Measurements from ENCODE around the gene NFKBIZ. TPM values are rescaled to one million over a fixed set of nuclear protein-coding genes. Genes with fewer than 3 reads are reported as not detected.

The NFKBIZ gene
- total and polyA plus RNA-seq, 9 of the 15 experiments (the other 6 are each of a cell fraction or from before 2014, with no cell fraction given) = 1.2 to 13.7 (median 5.7) TPM

GRCh38 chr3:101846709-101847108, 2.6 kb upstream of the NFKBIZ start:
- H3K27me3 ChIP-seq (ENCODE audit: control insufficient read depth in 2 of 2, insufficient read depth in 2 of 2, low read length in 2 of 2) = no peaks in the 10 kb centered on the region
- TF ChIP-seq ZBTB33 (CRISPR knock-in tag; IDR thresholded peaks at IDR 0.05) (no peak), STAG1 (CRISPR knock-in tag; IDR thresholded peaks at IDR 0.05; ENCODE audit: borderline replicate concordance) (no peak), CCAR2 (IDR thresholded peaks at IDR 0.05; ENCODE audit: low read depth, low read length) (no peak), ZBTB26 (CRISPR knock-in tag; IDR thresholded peaks at IDR 0.05) (no peak), SMAD1 (IDR thresholded peaks at IDR 0.05; ENCODE audit: low read depth, low read length, partially characterized antibody) (no peak), ZNF830 (CRISPR knock-in tag; IDR thresholded peaks at IDR 0.05) (no peak), NFE2 (IDR thresholded peaks at IDR 0.05; ENCODE audit: low read depth) (no peak), DACH1 (IDR thresholded peaks at IDR 0.05; ENCODE audit: partially characterized antibody) (no peak), TAF7 (tag; IDR thresholded peaks at IDR 0.05) (no peak), HDAC8 (tag; IDR thresholded peaks at IDR 0.05) (no peak), HDGF (IDR thresholded peaks at IDR 0.05) (no peak), CHD2 (IDR thresholded peaks at IDR 0.05; ENCODE audit: low read depth, low read length) (no peak), TBP (optimal IDR thresholded peaks at IDR 0.05; ENCODE audit: low read depth, low read length) (no peak), SRSF1 (IDR thresholded peaks at IDR 0.05; ENCODE audit: low read depth, low read length) (no peak)
- TF ChIP-seq, protein P1, sequence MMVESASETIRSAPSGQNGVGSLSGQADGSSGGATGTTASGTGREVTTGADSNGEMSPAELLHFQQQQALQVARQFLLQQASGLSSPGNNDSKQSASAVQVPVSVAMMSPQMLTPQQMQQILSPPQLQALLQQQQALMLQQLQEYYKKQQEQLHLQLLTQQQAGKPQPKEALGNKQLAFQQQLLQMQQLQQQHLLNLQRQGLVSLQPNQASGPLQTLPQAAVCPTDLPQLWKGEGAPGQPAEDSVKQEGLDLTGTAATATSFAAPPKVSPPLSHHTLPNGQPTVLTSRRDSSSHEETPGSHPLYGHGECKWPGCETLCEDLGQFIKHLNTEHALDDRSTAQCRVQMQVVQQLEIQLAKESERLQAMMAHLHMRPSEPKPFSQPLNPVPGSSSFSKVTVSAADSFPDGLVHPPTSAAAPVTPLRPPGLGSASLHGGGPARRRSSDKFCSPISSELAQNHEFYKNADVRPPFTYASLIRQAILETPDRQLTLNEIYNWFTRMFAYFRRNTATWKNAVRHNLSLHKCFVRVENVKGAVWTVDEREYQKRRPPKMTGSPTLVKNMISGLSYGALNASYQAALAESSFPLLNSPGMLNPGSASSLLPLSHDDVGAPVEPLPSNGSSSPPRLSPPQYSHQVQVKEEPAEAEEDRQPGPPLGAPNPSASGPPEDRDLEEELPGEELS (CRISPR knock-in tag; IDR thresholded peaks at IDR 0.05; ENCODE audit: borderline replicate concordance) = no peak
- peaks cover 6% of the 10 kb centered on the region; the same call in 1 of the 2 replicates for H4K20me1 ChIP-seq (replicated peaks; ENCODE audit: control insufficient read depth, insufficient read depth, low read length)
- H3K4me1 ChIP-seq (replicated peaks in 1 of 2; ENCODE audit: control insufficient read depth in 2 of 2, insufficient read depth in 2 of 2, low read length in 2 of 2) = peaks cover 8 to 10% of the 10 kb centered on the region in 2 experiments; a peak in 3 of 5 replicates
- peaks cover 2% of the 10 kb centered on the region; the same call in 2 of the 3 replicates for H3K36me3 ChIP-seq (ENCODE audit: control insufficient read depth, insufficient read depth, low read length)
- no peak for ATAC-seq
- DNase-seq (ENCODE audit: extremely low read depth in 1 of 4, low spot score in 3 of 4) = no peak
- FAIRE-seq = no peak
- no peaks in the 10 kb centered on the region for H3K9me1 ChIP-seq (ENCODE audit: control insufficient read depth, insufficient read depth, low read length)
- CTCF ChIA-PET (ENCODE audit: low intra/inter-chr PET ratio) = no interaction called here
- H3K4me3 ChIP-seq = no peak overlapping the region
- WGBS (ENCODE audit: insufficient coverage, low coverage, missing lambda C conversion rate) = 100% methylated on average over 1 of the region's 2 CpGs
- H2AFZ ChIP-seq (ENCODE audit: low read depth, low read length) = no peak overlapping the region
- no peak overlapping the region for H3K4me2 ChIP-seq (ENCODE audit: insufficient read depth, low read length)
- no peak overlapping the region for H3K9ac ChIP-seq (ENCODE audit: insufficient read depth in 1 of 2, low read depth in 2 of 2, low read length in 2 of 2)
- intact Hi-C loops (cut with micrococcal nuclease) = no loop called here
- H3K27ac ChIP-seq (ENCODE audit: extremely low read depth, low read depth, low read length) = no peak overlapping the region
- H3K79me2 ChIP-seq (ENCODE audit: control insufficient read depth, insufficient read depth, low read length) = peaks cover 21% of the 10 kb centered on the region
- BruUV-seq (replicated peaks) = no TSS peak
- in situ Hi-C loops (cut with MboI) = no loop called here
- POLR2A ChIA-PET = interaction anchor here (0.7 kb wide), 1 partner anchor 19 kb away, joined by 4 read pairs; no protein-coding TSS in a partner anchor
- no peaks in the 10 kb centered on the region for H3K9me3 ChIP-seq (replicated peaks; ENCODE audit: control insufficient read depth, insufficient read depth, low read depth, low read length)
